HepG2 (cell line): ENCODE measurements around the gene ERP44.

Experiments
- ELF4 ChIP-seq: sonication (generic); formaldehyde crosslinking; IDR thresholded peaks from 2 replicates; pipeline ENCODE4 v1.5.0; 2020; ENCODE audit warnings: missing genetic modification reagents, mild to moderate bottlenecking, moderate library complexity, borderline replicate concordance
- ESRRA ChIP-seq: sonication (generic); formaldehyde crosslinking; IDR thresholded peaks from 2 replicates; pipeline ENCODE4 v1.5.1; 2020; ENCODE audit warnings: mild to moderate bottlenecking, low read depth, missing genetic modification reagents
- GABPA ChIP-seq, 2 experiments: IDR thresholded peaks; 2 replicates each; pipeline ENCODE4 v1.6.1; 2011 to 2016; ENCODE audit warnings: low read depth in 2 of 2, low read length in 1 of 2, missing biosample characterization in 1 of 2, missing genetic modification characterization in 1 of 2
- HCFC1 ChIP-seq: fragments of 150-350 bp; IDR thresholded peaks from 2 replicates; pipeline ENCODE4 v1.6.1; 2014; ENCODE audit warnings: low read depth, low read length
- MZF1 ChIP-seq: sonication (generic); formaldehyde crosslinking; IDR thresholded peaks from 2 replicates; pipeline ENCODE4 v1.8.1; 2023; ENCODE audit warnings: mild to moderate bottlenecking, missing genetic modification reagents, borderline replicate concordance
- ZNF773 ChIP-seq: sonication (generic); formaldehyde crosslinking; IDR thresholded peaks from 2 replicates; pipeline ENCODE4 v1.4.0; 2020; ENCODE audit warnings: missing genetic modification reagents, borderline replicate concordance

DNA sequence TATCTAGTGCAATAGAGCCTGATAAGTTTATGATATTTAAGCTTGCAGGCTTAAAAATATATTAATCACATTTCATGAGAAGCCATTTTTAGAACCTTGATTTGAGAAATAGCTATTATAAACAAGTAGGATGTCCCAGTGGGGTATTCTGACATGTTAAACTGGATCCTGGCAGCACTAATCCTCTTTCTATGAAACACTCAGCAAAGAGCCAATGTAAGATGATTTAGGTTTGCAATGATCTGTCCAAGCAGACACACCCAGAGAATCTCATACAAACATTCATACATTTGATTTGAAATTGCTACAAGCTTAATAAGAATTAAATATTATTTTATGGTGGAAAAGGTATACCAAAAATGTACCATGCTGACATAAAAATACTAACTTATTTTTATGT is 86.5 kb downstream of the ERP44 start:
- TF ChIP-seq MZF1 (CRISPR knock-in tag) = no peak
- TF ChIP-seq ZNF773 (CRISPR knock-in tag) = no peak
- no peak for TF ChIP-seq GABPA (IDR thresholded peaks at IDR 0.05; ENCODE audit: low read depth, low read length)
- TF ChIP-seq GABPA (CRISPR knock-in tag; IDR thresholded peaks at IDR 0.05; ENCODE audit: low read depth) = no peak
- no peak for TF ChIP-seq ELF4 (CRISPR knock-in tag)
- no peak for TF ChIP-seq HCFC1
- no peak for TF ChIP-seq ESRRA (CRISPR knock-in tag)
